HG02981 (cell line): ENCODE data around the gene CIZ1.

ENCODE experiments used
- ATAC-seq: cut with Tn5 transposase; IDR thresholded peaks from one replicate; pipeline ENCODE4 v1.9.1; 2021; ENCODE audit warnings: mild to moderate bottlenecking, moderate library complexity; ENCODE audit not compliant: unreplicated experiment

CIZ1 gene

DNA sequence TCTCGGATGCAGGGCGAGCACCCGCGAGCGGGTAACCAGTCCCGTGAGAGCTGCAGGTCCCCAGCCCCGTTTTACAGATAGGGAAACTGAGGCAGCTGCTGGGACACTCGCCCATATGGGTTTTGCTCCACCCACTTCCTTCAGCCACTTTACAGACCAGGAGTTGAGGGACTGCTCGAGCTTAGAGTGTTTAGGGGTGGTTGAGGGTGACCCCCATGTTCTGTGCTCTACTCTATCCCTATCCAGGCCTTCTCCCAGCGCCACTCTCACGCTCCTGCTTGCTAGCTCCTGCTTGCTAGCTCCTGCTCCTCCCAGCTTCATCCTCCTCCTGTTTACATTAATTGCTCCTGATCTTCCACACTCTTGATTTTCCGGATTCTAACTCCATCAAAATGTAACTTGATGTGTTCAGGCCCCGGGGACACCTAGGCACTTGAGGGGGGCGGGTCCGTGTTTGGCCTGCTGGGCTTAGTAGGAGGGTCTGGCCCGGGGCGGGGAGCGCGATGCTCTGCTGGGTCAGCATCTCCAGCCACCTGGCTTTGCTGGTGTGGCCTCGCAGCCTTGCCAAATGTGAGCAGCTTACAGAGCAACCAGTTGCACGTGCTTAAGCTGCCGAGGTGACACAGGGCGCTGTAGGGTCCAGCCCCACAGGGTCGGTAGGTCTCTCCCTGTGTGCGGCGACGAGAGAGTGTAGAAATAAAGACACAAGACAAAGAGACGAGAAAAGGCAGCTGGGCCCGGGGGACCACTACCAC is 62.4 kb downstream of the CIZ1 start:
- ATAC-seq: no peak

DNA sequence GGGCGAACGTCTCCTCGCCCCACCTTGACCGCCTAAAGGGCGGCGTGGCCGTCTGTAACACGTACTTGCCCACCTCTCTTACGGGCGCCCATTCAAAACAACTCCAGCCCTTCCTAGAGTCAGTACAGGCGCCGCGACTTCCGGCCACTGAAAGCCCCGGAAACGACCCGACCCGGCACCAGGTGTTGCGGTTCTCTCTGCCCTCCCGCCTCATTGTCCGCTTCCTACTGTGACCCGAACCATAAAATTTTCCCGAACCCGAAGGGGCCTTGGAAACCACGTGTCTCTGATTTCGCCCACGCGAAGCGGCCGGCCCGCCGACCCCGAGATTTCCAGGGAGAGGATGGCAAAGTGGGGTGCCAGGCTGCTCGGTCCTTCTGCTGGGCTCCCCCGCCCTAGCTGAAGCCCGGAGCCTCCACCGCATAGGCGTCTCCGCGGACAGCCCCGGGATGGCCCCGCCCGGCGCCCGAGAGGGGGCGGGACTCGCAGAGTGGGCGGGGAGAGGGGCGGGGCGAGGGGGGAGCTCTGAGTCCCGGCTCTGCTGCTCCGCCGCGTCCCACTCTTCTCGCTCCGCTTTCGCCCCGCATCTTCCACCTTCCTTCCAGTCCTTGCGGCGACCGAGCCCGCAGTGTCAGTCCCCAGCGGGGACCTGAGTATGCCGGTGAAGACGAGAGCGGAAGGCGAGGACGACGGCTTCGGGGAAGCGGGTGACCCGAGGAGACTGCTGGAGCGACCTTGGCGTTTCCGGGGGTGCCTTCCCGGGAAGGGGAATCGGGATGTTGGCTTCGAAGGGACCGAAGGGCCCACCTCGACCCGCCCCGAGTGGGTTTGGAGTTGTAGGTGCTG is 63.2 kb downstream of the CIZ1 start:
- peak; percentile 46 for ATAC-seq

DNA sequence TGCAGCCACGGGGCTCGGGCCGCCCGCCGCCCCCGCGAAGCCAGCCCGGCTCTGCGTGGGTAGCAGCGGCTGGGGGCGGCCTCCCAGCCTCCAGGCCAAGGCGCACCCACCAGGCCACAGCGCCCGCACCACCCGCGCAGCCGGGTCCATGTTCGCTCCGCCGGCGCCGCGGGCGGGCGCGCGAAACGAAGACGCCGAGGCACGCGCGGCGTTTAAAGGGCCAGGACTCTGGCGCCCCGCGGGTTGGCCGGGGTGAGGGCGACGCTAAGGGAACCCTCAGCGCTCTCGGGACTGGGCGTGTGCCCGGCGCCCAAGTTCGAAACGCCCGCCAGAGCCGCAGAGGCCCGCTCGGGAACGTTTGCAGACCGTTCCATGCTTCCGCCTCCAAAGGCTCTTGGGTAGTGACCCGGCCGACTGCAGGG is 63.8 kb downstream of the CIZ1 start, which contains the start of gene PTGES2:
PTGES2 (minus strand) TSS at position 162 of the 422 bp plus-strand sequence; CDS start at position 150, 12 bp downstream.
- peak; percentile 52 for ATAC-seq

DNA sequence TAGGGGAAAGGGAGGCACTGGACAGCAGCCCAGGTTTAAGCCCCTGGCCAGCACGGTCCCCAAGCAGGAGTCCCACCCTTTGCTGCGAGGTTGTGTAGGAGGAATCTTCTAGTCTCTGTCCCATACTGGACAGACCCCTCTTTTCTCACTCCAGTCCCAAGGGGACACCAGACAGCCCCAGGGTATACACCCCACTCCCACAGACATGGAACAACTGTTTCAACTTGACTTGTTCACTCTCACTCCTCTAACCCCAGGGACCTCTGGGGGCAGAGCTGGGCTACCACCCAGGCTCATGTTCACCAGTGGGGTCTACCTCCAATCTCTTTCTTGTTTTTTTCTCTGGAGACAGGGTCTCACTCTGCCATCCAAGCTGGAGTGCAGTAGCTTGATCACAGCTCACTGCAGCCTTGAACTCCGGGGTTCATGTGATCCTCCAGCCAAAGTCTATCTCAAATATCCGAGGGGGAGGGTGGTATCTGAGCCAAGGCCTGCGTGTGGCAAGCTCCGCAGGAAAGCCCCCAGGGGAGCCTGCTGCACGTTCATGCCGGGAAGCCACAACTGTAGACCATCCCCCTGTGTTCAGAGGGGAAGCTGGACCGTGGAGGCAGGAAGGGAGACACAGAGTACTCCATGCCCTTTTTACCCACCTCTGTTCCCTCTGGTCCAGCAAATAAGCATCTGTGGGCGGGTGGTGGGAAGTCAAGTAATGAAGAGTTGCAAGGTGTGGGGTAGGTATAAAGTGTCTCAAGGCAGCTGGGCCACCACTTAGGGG is 65.6 kb downstream of the CIZ1 start:
- ATAC-seq: no peak

DNA sequence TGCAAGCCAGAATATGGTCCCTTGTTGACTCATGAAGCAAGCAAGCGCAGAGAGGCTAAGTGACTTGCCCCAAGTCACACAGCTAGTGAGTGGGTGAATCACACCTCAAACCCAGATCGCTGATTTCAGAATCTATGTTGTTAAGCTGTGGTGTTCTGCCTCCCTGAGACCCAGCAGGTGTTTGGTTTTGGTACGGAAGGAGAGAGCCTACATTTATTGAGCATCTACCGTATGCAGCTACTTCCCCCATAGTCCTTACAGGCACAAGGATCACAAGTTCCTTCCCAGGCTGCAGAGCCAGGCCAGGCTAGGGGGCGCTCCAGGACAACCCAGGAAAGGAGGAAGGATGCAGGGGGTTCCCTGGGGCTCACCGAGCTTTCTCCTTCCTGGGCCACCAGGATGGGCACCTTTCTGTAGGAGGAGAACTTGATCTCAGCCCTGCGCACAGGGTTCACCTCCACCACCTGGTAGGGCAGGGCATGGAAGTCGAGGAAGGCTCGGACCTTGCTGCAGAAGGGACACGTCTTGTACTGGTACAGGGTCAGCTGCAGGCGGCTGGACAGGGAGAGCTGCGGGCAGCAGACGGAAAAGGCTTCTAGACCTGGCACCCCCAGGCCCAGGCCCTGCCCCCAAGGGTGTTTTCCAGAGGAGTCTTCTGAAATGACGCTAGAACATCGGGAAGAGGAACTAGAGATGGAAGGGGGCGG is 66.3 kb downstream of the CIZ1 start:
- no peak for ATAC-seq

DNA sequence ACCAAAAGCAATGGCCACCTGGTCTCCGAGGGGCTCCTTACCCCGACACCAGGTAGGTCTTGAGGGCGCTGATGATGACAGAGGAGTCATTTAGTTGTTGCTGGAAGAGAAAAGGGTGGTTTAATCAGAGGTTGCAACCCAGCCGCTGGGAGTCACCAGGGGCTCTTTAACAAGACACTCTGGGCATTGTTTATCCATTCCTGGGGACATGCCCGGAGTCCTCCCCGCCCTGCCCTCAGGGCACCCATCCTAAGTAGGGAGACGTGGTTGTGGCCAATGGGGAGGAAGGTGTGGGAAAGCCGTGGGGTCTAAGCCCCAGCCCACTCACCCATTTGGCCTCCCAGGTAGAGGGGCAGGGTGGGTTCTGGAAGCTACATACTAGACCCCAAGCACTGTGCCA is 66.9 kb downstream of the CIZ1 start:
- ATAC-seq: no peak

DNA sequence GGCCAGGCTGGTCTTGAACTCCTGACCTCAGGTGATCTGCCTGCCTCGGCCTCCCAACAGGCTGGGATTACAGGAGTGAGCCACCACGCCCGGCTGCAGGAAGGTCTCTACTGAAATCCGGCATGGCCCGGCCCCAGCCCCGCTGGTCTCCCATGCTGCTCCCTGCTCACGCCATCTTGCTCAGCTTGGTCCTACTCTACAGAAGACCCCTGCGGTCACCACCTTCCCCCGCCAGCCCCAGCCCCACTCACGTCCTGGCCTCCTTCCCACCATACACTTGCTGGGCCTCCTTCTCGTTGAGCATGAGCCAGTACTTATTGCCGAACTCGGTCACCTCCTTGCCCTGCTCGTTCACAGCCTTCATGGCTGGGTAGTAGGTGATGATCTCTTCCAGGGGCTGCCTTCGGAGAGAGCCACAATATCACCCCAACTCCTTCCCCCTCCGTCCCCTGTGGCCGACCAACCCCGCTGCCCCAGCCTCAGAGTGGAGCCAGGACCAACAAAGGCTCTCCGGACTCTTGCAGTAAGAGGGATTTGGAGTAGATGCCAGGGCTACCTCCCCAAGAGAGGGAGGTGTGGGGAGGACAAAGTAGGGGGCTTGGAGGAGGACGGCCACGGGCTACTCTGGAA is 67.8 kb downstream of the CIZ1 start:
- no peak for ATAC-seq

DNA sequence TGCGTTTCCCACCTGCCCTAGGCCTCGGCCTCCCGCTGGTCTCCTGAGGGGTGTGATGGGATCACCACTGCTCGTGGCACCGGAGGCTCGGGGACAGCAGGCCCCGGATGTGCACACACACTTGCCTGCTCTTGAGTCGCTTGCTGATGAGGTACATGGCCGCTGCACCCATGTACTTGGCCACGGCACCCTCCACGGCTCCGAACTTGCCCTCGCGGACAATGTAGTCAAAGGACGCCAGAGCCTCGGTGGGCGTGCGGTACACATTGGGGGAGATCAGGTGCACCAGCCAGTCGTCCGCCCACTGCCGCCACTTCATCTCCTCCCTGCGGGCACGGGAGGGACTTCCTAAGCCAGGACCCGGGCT is 68.6 kb downstream of the CIZ1 start:
- ATAC-seq: no peak

DNA sequence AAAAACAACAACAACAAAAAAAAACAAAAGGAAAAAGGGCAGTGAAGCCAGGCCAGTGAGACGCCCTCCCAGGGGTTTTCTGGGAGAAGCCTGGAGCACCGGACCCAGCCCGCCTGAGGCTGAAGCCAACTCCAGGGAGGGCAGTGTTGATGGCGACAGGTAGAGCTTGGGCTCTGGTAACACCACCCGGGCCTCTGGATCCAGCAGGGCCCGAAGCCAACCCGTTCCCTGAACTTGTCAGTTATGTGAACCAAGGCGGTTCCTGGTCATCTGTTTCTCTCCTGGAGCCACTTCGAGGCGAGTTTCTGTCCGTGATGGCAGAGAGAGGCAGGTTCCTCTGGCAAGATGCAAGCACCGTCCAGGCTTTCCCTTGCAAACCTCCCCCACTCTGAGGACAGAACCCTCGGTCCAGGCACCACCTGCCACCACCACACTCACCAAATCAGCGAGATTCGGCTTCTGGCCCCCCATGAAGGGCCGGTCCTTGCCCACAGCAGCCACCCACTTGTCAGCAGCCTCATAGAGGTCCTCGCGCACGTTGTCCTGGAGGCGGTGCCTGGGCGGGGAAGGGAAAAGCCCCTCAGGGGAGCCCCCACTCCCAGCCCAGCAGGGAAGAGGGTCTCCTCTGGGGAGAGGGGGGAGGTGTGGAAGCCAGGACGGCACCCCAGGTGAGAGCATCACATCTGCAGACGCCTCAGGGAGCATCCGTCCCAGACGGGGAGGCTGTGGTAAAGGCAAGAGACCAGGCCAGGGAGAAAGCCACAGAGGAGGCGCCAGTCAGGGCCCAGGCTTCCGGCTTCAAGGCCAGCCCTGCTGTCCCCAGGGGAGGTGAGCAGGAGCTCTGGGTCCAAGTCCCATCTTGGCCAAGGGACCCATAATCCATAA is 69.2 kb downstream of the CIZ1 start:
- ATAC-seq: no peak

DNA sequence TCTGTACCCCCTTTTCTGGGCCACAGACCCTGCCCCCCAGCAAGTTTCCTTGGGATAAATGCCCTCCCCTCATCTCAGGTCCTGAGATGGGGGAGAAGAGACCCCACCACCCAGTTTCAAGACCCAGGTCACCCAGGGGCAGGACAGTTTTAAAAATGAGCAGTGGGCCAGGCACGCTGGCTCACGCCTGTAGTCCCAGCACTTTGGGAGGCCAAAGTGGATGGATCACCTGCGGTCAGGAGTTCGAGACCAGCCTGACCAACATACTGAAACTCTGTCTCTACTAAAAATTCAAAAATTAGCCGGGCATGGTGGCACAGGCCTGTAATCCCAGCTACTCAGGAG is 69.9 kb downstream of the CIZ1 start:
- no peak for ATAC-seq

DNA sequence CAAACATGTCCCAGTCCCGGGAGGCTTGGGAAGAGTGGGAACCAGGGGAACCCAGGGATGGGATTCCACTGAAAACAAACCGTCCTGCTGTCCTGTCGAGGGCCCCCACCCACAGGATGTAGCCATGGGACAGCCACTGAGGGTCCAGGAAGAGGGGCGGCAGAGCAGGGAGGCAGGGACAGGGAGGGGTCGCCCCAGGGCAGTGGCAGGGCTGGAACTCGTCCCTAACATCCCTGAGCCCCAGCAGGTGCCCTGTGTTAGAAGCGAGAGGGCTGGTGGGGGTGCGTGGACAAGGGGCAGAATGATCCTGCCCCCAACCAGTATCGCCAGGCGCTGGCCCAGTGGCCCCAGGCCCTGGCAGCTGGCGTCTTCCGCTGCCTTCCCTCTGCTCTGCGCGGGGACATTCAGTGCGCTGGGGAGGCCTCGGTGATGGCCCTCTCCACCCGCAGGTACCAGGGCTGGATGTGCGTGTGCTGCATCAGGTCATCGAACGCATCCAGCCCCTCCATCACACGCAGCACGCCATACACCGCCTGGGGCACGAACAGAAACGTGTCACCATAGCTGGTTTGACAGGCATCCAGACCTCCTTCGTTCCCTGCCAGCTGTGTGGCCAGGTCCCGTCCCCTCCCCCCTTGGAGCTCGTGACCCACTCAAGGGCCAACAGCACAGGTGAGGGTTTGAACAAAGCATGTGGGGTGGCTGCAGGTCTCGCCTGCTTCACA is 70.5 kb downstream of the CIZ1 start:
- no peak for ATAC-seq

DNA sequence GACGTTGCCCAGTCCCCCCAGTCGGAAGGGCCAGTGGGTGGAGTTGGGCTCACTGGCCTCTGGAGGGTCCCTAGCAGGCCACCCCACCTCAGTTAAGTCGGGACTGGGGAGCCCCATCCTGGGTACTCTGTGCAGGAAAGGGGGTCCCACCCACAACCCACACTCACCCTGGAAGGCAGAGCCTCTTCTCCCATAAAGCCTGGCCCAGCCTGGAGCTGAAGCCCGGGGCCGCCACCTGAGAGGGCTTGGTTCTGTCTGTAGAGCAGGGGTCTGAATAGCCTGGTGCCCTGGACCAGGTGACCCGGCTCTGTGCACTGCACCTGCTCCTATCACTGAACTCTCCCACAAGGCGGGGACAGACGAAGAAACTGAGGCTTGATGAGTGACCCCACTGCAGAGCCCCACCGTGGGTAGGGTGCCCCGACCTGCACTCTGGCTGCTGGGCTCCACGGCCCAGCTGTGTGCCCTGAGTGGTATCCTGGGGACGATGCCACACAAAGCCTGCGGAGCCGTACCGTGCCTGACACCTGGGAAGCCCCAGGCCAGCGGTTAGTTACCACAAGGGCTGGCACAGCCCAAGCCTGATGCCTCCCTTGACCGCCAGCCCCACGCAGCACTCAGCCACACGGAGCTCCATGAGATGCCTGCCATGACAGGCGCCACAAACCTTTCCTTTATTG is 71.2 kb downstream of the CIZ1 start:
- ATAC-seq: no peak

DNA sequence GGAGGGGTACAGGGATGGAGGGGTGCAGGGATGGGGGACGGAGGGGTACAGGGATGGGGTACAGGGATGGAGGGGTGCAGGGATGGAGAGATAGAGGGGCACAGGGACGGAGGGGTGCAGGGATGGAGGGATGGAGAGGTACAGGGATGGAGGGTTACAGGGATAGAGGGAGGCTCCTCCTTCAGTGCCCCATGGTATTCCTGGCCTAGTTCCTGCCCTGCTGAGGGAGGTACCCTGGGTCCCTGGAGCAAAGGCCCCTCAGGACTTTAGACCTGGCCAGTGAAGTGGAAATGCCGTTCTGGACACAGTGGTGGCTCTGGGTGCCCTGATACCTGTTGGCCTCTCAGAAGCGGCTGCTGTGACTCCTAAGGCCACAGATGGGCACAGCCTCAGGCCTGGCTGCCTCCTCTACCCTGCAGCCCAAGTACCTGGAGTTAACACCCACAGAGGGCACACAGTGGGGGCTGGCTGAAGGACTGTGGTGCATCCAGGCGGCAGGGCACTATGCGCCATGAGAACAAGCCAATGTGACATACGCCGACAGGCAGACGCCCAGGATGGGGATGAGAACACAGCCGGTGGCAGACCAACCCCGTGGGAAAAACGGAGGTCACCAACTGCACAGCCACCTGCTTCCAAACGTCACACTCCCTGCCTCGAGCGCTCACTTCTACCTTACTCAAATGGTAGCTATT is 72.3 kb downstream of the CIZ1 start:
- no peak for ATAC-seq

DNA sequence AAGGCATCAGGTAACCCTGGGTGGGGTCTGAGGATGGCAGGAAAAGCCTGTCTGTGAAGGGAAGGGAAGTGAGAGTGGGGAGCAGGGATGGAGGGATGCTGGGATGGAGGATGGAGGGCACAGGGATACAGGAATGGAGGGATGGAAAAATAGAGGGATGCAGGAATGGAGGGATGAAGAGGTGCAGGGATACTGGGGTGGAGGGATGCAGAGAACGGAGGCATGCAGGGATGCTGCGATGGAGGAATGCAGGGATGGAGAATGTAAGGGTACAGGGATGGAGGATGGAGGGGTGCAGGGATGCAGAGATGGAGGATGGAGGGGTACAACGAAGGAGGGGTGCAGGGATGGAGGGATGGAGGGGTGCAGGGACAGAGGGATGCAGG is 72.9 kb downstream of the CIZ1 start:
- ATAC-seq: no peak

DNA sequence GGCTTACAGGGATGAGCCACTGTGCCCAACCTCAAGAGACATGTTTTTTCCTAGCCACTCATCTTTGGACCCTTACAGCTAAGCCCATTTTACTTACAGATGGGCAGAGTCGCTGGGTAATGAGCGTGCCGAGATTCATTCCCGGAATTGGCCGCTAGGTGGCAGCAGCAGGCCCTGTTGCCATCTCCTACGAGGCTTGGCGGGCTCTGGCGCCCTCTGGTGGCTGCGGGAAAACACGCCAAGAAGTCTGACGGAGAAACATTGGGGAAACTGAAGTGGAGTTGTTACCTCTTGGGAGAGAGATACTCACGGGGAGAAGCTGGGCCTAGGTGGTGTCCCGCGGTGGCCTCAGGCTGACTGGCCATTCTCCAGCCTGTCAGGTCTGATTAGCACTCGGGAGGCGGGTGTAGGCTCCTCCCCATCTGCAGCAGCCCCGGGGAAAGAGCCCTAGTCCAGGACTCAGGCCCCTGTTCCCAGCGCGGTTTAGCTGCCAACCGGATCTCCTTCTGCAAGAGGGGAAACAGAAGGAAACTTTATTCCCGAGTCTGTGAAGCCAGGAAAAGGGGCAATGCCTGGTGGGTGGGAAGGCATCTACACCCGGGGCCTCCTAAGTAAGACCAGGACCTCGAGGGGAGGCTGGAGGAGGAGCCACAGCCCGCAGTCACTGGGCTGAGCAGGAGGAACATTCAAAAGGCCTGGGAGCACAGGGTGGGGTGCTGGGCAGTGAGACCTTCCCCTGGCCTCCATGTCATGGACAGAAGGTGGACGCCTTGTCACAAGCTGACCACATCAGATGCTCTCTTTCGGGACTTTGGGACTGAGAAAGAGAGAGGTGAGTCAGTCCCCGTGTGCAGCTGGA is 73.5 kb downstream of the CIZ1 start:
- ATAC-seq: peak; percentile 59
